HG03565 (cell line): Measurements from ENCODE around the gene TAS2R20.
"Not testable (repeated sequence)": the region's sequence is repeated elsewhere in the genome, so short reads cannot be mapped to it uniquely, and the experiment has no call there.

ENCODE experiments used
- ATAC-seq: cut with Tn5 transposase; IDR thresholded peaks from one replicate; pipeline ENCODE4 v1.9.1; 2021; ENCODE audit warnings: mild to moderate bottlenecking, moderate library complexity; ENCODE audit not compliant: unreplicated experiment

The TAS2R20 gene, protein sequence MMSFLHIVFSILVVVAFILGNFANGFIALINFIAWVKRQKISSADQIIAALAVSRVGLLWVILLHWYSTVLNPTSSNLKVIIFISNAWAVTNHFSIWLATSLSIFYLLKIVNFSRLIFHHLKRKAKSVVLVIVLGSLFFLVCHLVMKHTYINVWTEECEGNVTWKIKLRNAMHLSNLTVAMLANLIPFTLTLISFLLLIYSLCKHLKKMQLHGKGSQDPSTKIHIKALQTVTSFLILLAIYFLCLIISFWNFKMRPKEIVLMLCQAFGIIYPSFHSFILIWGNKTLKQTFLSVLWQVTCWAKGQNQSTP

DNA sequence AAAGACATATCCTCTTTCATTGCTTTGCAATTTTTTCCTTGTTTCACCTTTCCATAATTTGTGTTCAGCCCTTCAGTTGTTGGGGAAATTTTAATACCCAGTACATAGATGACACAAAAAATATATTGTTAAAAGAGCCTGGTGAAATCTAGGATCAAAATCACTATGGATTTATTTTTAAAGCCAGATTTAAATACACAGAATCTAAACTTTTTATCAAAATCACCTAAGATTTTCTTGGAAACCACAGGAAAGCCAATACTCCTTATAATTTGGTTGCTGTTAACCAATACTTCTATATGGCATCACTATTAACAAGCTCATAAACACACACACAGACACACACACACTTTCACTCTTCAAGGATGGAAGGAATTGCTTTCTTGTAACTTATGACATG is at the start of gene TAS2R20:
TSS of gene TAS2R20 (minus strand) at position 101 of the 400 bp plus-strand sequence. CDS start 429 bp downstream, outside the sequence.
- ATAC-seq: no peak

DNA sequence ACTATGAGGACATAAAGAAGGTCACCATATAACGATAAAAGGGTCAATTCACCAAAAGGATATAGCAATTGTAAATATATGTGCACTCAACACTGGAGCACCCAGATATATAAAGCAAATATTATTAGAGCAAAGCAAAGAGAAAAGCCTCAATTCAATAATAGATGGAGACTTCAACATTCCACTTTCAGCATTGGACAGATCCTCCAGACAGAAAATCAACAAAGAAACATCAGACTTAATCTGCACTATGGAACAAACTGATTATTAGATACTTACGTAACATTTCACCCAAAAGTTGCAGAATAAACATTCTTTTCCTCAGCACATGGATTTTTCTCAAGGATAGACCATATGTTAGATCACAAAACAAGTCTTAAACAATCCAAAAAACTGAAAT is 43.3 kb upstream of the TAS2R20 start:
- not testable (repeated sequence) for ATAC-seq

DNA sequence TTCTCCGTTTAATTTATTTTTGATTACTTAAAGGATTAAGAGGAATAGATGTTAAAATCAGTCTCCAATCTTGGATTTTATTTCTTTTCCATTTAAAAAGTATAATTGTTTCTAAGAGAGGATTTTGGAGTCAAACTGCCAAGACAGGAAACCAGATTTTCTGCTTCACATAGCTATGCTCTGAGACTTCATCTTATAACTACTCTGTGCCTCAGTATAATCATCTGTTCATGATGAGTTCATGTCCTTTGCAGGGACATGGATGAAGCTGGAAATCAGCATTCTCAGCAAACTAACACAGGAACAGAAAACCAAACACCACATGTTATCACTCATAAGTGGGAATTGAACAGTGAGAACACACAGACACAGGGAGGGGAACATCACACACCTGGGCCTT is 42.1 kb upstream of the TAS2R20 start:
- ATAC-seq: no peak

DNA sequence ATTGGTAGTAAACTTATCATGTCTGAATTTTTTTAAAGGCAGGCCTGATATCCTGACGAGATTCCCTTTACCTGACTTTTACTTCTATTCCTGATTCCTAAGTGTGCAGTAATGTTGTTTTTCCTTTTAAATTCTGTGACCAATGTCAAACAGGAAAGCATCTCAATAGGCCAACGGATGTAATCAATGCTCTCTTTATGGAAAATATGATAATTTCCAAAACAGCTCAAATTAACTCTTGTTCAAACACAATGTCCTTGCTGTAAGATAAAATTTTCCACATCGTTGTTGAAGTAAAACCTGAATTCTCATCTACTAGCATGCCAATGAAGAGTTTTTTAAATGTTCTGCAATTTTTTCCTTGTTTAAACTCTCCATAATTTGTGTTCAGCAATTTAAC is 41.1 kb upstream of the TAS2R20 start:
- no peak for ATAC-seq

DNA sequence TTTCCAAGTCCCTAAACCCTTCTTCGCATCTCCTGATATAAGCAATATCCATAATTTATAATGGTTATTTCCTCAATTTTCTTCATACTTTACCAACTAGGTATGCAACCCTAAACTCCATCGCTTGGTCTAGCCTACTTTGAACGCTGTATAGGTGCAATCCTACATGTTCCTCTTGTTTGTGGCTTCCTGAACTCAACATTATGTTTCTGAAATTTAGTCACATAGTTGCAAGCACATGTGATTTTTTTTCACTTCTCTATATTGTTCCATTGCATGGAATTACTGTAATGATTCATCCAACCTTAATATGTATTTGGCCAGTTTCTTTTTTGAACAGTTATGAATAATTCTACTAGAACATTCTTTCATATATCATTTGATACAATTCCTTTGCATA is 35.9 kb upstream of the TAS2R20 start:
- peak; percentile 57 for ATAC-seq

DNA sequence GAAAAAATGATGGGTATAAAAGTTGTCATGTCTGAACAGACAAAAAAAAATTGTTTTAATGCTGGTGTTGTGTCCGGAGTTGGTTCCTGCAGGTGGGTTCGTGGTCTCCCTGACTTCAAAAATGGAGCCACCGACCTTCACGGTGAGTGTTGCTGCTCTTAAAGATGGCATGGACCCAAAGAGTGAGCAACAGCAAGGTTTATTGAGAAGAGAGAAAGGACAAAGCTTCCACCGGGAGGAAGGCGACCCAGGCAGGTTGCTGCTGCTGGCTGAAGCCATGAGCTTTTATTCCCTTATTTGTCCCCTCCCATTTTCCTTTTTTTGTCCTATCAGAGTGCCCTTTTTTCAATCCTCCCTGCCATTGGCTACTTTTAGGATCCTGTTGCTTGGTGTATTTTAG is 33.2 kb upstream of the TAS2R20 start, which contains the start of gene TAS2R31:
TSS of gene TAS2R31 (minus strand) at position 101 of the 400 bp plus-strand sequence. CDS start at position 29, 72 bp downstream.
- no peak for ATAC-seq

DNA sequence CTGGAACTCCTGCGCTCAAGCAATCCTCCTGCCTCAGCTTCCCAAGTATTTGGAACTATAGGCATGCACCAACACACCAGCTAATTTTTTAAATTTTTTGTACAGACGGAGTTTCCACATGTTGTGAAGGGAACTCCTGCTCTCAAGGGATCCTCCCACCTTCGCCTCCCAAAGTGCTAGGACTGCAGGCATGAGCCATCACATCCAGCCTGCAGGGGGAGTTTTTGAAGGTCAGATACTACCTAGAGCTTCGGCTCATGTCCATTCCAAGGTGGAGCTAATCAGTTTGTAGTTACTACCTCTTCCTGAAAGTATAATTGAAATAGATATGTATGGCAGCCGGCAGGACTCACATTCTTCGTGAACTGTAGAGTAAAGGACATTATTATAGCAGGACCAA is 28.0 kb upstream of the TAS2R20 start:
- ATAC-seq: no peak

DNA sequence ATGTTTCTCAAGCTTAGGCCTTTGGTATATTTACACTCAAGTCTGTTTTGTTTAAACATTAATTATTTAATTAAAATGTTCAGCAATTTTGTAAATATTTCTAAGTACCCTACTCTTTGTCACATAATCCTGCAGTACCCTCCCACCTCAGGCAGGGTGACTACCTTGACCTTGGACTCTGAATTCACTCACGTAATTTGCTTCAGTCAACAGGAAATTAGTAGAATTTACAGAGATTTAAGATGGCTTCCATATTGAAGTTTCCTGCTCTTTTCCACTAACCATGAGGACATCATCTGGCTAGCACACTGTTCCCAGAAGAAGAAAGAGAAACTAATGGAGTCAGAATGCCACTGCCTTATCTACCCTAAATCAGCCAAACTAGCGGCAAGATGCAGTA is 25.3 kb upstream of the TAS2R20 start:
- no peak for ATAC-seq

DNA sequence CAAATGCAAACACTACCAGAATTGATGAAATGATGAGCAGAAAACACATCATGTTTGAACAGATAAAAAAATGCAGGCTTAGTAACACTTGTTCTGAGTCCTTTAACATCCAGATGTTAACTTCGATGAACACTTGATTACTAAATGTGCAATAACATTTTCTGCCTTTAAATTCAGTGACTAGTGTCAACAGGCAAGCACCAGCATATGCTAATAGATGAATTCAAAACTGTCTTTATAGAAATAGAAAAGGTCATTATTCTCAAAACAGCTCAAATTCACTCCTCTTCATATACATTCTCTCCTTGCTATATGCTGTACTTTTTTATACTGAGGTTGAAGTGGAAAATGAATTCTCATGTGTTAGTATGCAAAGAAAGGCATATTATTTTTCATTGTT is 24.4 kb upstream of the TAS2R20 start, which contains the start of gene TAS2R19:
TSS of gene TAS2R19 (minus strand) at position 101 of the 400 bp plus-strand sequence. CDS start at position 52, 49 bp downstream.
- ATAC-seq: no peak

DNA sequence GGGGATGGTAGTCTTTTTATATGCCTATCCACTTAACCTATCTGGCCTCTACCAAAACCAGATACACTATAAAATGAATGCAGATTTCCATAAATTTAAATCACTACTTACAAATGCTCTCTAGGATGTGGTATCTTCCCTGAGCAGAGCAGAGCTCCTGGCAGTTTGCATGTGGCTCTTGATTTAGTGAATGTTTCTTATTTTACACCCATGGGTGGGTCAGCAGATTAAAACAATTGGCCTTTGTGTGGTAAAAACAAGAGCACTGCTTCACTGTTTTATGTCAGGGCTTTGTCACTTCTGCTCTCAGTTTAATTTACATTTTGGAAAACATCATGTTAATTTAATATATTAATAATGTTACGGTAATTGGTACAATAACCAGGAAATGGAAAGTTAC is 18.8 kb upstream of the TAS2R20 start:
- ATAC-seq: no peak

DNA sequence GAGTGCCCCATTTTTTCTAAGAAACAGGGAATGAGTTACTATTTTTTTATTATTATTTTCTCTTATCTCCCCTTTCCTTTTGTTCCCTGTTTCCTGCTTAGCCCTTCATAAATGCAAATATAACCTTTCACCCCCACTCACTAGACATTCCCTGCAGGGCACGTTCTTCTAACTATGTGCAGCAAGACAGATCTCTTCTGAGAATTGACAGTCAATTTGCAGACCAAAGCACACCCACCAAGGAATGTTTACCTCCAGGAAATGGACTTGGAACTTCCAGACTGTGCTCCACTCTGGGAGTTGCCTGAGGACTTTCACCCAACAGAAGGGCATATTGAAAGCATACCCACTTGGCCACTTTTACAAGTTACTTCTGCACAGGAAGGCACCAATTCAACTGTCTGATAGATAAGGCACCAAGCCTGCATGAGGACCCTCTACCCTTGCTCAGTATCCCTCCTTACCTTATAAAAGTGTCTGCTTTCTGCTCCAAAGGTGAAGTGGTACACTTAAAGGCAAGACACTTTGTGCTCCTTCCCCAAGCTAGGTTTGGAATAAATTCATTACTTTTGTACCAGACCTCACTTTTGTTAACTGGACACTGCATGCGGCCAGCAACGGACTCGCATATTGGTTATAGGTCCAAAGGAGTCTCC is 17.8 kb upstream of the TAS2R20 start:
- ATAC-seq: no peak

DNA sequence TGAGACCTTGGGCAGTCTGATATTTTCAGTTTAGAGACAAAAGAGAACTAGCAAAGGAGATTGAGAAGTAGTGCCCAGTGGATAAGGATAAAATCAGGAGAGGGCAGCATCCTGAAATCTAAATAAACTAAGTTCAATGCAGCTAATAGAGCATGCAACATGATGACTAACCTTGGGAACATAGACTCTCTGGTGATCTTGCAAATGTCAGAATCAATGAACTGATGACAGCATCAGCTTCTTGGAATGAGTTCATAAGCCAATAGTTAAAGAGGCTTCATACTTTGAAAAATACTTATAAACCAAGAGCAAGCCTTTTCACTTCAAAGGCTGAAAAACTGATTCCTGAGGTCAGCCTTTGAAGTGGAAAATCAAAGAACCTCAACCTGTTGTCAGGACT is 16.1 kb upstream of the TAS2R20 start:
- no peak for ATAC-seq

DNA sequence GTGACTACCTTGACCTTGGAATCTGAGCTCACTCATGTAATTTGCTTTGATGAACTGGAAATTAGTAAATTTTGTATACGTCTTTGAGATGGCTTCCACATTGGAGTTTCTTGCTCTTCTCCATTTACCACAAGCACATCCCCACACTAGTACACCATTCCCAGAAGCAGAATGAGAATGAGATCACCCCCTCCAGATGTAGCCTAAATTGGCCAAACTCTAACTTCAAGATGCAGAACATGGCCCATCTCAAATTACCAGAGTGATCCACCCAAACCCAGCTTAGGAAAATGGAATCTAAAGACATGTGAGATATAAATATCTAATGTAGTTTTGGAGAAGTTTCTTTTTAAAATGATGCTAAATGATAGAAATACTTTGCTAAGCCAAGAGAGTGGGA is 9.5 kb upstream of the TAS2R20 start:
- no peak for ATAC-seq

DNA sequence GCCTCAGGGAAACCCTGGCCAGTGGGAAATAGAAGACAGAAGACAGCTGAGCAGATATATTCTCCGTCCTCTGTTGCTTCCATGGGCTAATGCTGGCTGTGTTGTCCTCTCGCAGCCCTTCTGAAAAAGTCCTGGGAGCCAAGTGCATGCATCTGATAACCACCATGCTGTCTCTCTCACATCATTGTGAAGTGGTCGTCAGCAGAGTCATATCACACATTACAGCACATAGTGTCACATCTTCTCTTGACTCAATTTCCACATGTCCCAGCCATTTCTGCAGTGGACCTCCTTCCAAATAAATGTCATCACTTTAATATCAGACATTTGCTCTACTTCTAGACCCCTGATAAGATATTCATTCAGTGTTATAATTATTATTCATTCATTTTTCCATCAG is 3.8 kb downstream of the TAS2R20 start:
- no peak for ATAC-seq

DNA sequence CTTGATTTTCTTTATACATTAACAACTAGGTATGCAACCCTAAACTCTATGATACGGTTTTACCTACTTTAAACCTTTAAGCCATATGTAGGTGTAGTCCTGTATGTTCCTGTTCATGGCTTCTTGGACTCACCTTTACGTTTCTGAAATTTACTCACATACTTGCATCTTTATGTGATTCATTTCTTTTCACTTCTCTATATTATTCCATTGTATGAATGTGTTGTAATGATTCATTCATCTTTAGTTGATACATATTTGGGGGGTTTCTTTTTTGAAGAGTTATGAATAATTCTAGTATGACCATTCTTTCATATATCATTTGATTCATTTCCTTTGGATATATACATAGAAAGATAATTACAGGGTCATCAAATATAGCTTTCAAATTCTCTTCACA is 9.0 kb downstream of the TAS2R20 start:
- no peak for ATAC-seq

DNA sequence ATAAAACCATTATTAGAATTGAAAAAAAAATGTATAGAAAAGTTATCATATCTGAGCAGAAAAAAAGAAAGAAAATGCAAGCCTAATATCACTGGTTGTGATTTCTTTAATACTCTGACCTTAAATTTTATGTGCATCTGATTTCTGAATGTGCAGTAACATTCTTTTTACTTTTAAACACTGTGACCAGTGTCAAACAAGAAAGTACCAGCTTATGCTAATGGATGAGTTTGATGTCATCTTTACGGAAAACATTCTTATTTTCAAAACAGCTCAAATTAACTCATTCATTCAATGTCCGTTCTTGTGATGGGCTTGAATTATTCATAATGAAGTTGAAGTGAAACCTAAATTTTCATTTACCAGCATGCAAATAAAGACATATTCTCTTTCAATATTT is 11.3 kb downstream of the TAS2R20 start, which contains the start of gene TAS2R50:
TSS of gene TAS2R50 (minus strand) at position 101 of the 400 bp plus-strand sequence. CDS start at position 49, 52 bp downstream.
- no peak for ATAC-seq

DNA sequence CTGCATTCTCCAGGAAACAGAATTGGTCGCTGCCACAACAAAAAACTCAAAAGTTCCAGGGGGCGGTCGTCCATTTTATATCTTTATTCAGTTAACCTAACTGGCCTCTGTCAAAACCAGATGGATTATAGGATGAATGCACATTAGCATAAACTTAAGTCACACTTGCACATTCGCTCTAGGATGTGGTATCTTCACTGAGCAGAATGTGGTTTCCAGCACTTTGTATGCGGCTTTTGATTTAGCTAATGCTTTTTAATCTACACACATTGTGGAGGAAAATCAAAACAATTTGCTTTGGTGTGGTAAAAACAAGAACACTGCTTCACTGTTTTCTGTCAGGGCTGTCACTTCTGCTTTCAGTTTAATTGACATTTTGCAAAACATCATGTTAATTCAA is 15.9 kb downstream of the TAS2R20 start:
- no peak for ATAC-seq

DNA sequence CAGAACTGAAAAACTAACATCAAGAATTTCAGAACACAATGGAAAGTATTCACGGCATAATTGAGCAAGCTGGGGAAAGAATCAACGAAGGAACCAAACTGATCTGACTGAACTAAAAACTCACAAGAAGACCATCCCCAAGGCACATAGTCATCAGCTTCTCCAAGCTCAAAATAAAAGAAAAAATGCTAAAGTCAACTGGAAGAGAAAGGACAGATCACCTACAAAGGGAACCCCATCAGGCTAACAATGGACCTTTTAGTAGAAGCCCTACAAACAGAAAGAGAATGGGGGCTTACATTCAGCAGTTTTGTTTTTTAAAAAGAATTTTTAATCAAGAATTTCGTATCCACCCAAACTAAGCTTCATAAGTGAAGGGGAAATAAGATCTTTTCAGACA is 23.1 kb downstream of the TAS2R20 start:
- ATAC-seq: no peak

DNA sequence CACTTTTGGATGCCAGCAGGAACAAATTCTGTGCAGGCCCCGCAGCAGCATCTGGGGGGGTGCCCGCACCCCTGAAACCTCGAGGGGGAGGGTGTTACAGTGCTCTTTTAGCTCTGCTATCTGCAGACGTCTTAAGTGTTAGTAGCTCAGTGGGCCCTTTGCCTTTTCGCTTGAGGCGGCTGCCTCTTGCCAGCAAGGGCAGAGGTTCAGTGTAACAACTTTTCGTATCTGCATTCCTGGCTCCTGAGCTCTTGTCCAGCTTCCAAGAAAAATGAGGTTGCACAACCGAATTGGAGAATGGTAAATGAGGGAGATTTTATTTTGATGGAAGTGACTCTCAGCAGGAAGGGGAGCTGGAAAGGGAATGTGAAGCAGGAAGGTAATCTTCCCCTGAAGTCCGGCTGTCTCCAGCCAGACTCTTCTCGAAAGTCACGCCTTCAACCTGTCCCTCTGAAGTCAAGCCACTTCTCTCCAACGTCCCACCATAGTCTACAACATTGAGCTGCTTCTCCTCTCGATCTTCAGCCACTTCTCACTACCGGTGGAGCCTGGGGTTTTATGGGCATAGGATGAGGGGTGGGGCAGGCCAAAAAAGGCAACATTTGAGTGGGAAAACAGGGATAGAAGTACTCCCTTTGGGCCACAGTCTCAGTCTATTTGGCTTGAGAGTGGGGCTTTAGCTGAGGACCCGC is 29.2 kb downstream of the TAS2R20 start:
- no peak for ATAC-seq

DNA sequence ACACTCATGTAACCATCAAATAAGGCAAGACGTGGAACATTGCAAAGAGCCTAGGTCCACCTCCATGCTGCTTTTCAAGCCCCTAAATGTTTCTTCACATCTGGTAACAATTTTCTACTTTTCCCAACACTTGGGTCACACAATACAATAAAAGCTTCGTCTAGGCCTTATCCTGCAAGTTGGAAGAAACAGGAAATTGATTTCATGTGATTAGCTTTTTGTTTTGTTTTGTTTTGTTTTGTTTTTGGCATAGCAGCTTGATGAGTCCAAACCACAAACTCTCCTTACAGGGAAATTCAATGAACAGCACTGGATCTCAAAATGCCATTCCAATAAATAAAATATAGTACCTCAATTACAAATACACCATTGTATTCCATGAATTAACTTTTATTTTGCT is 30.7 kb downstream of the TAS2R20 start:
- no peak for ATAC-seq

DNA sequence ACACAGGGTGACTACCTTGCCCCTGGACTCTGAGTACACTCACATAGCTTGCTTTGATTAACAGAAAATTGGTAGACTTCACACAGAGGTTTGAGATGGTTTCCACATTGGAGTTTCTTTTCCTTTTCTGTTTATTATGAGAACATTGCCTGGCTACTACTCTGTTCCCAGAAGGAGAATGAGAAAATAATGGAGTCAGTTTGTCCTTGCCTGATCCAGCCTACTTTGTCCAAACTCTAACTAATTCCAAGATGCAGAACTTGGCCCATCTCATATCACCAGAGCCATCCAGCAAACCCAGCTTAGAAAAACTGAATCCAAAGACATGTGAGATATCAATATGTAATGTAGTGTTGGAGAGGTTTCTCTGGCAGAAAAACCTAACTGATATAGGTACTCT is 31.8 kb downstream of the TAS2R20 start:
- ATAC-seq: no peak

DNA sequence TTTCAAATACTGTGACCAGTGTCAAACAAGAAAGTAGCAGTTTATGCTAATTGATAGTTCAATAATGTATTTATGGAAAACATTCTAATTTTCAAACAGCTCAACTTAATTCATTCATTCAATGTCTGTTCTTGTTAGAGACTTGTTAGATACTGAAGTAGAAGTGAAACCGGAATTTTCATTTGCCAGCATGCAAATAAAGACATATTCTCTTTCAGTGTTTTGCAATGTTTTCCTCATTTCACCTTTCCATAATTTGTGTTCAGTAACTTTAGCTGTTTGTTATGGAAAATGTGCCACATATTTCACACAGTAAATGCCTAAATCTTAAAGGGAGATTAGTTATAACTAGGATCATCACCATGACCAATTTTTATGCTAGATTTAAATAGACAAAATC is 32.6 kb downstream of the TAS2R20 start:
- ATAC-seq: no peak
